ENCODE data around the gene SGSM2. TPM values are rescaled to one million over a fixed set of nuclear protein-coding genes. Genes with fewer than 3 reads are reported as not detected.
A peak's percentile ranks its signal among the peaks of the same experiment; 100 is the strongest.

Gene SGSM2
- total RNA-seq, 4 donors from 2014 or later, result 32.9 to 58.6 (median 47.4) TPM

- H3K36me3 ChIP-seq, result peaks cover 0 to 21% of the 10 kb centered on the region in 2 donors
- H3K9me3 ChIP-seq, result no peaks in the 10 kb centered on the region
- H3K4me3 ChIP-seq, result no peak overlapping the region
- H3K4me1 ChIP-seq, result peaks cover 0 to 52% (median 12%) of the 10 kb centered on the region in 3 donors
- H3K27me3 ChIP-seq, result no peaks in the 10 kb centered on the region
- no peak for ATAC-seq
- H3K27ac ChIP-seq, result peak overlapping the region in 2 of 4 donors; percentile 78 to 83
- WGBS, 2 donors (ENCODE audit: low coverage in 1 of 2), result 40 to 59% methylated on average over 4 to 8 of the region's 12 CpGs
- TF ChIP-seq POLR2A (IDR thresholded peaks at IDR 0.05), result no peak
- no peak for TF ChIP-seq CTCF (IDR thresholded peaks at IDR 0.05)
- no peak for TF ChIP-seq POLR2AphosphoS5 (IDR thresholded peaks at IDR 0.05)
- no peak for TF ChIP-seq EP300 (IDR thresholded peaks at IDR 0.05)
Observed at GRCh38 chr17:2420176-2420575, 82.9 kb downstream of the SGSM2 start.

GRCh38 chr17:2421315-2422147 is 84.2 kb downstream of the SGSM2 start:
- Histone ChIP-seq H3K9me3 (no peaks in the 10 kb centered on the region), H3K4me1 (peaks cover 0 to 41% (median 12%) of the 10 kb centered on the region in 3 donors), H3K27ac (peak overlapping the region in 3 of 4 donors; percentile 42 to 62 (median 47)), H3K4me3 (no peak overlapping the region), H3K36me3 (peaks cover 0 to 26% of the 10 kb centered on the region in 2 donors), H3K27me3 (no peaks in the 10 kb centered on the region)
- TF ChIP-seq POLR2AphosphoS5 (IDR thresholded peaks at IDR 0.05) (peak; percentile 21), CTCF (IDR thresholded peaks at IDR 0.05) (peak in 2 of 4 experiments; percentile 22 to 24), POLR2A (IDR thresholded peaks at IDR 0.05) (no peak), EP300 (IDR thresholded peaks at IDR 0.05) (no peak)
- 35 to 58% methylated on average over 10 to 24 of the region's 27 CpGs for WGBS, 2 donors (ENCODE audit: low coverage in 1 of 2)
- ATAC-seq, result peak; percentile 35

- peaks cover 0 to 26% of the 10 kb centered on the region in 2 donors for H3K36me3 ChIP-seq
- WGBS, 2 donors (ENCODE audit: low coverage in 1 of 2), result 96% methylated on average over 6 of the region's 6 CpGs; no CpG with 5 or more reads in 1 of the 2 donors
- no peak overlapping the region for H3K27ac ChIP-seq
Observed at GRCh38 chr17:2423271-2423670, 86.0 kb downstream of the SGSM2 start.

GRCh38 chr17:2427215-2427614 is 89.9 kb downstream of the SGSM2 start:
- 34 to 67% methylated on average over 2 of the region's 2 CpGs for WGBS, 2 donors (ENCODE audit: low coverage in 1 of 2)
- ATAC-seq, result no peak
- no peaks in the 10 kb centered on the region for H3K27me3 ChIP-seq
- H3K9me3 ChIP-seq, result no peaks in the 10 kb centered on the region
- no peak for TF ChIP-seq POLR2A (IDR thresholded peaks at IDR 0.05)
- no peak for TF ChIP-seq CTCF (IDR thresholded peaks at IDR 0.05)
- no peak for TF ChIP-seq EP300 (IDR thresholded peaks at IDR 0.05)
- TF ChIP-seq POLR2AphosphoS5 (IDR thresholded peaks at IDR 0.05), result no peak
- H3K4me1 ChIP-seq, result no peaks in the 10 kb centered on the region
- no peak overlapping the region for H3K27ac ChIP-seq
- H3K36me3 ChIP-seq, result peaks cover 0 to 16% of the 10 kb centered on the region in 2 donors
- no peak overlapping the region for H3K4me3 ChIP-seq

More at GRCh38 chr17:2423271-2423670, 86.0 kb downstream of the SGSM2 start:
- TF ChIP-seq EP300 (IDR thresholded peaks at IDR 0.05) (no peak), POLR2A (IDR thresholded peaks at IDR 0.05) (no peak), CTCF (IDR thresholded peaks at IDR 0.05) (no peak)
- no peak for ATAC-seq
- Histone ChIP-seq H3K27me3 (no peaks in the 10 kb centered on the region), H3K9me3 (no peaks in the 10 kb centered on the region), H3K4me1 (peaks cover 0 to 23% (median 11%) of the 10 kb centered on the region in 3 donors), H3K4me3 (no peak overlapping the region)

GRCh38 chr17:2427910-2428309 is 90.6 kb downstream of the SGSM2 start:
- no peak for ATAC-seq
- Histone ChIP-seq H3K27ac (no peak overlapping the region), H3K4me1 (no peaks in the 10 kb centered on the region), H3K36me3 (peaks cover 0 to 20% of the 10 kb centered on the region in 2 donors), H3K27me3 (no peaks in the 10 kb centered on the region), H3K9me3 (no peaks in the 10 kb centered on the region), H3K4me3 (no peak overlapping the region)
- TF ChIP-seq EP300 (IDR thresholded peaks at IDR 0.05), result no peak
- no peak for TF ChIP-seq POLR2AphosphoS5 (IDR thresholded peaks at IDR 0.05)
- no peak for TF ChIP-seq CTCF (IDR thresholded peaks at IDR 0.05)
- no peak for TF ChIP-seq POLR2A (IDR thresholded peaks at IDR 0.05)
- 80 to 100% methylated on average over 1 of the region's 1 CpG for WGBS, 2 donors (ENCODE audit: low coverage in 1 of 2)

Measured in gastroesophageal sphincter (tissue), 4 donors.